Measurements from ENCODE around the gene MAN2A1.

Gene MAN2A1

GRCh38 chr5:109836280-109836679, 146.6 kb downstream of the MAN2A1 start:
- TF ChIP-seq FOXP2 (optimal IDR thresholded peaks at IDR 0.05; ENCODE audit: borderline replicate concordance, extremely low read depth, extremely low read length, insufficient read depth) = no peak
- no peak for TF ChIP-seq TAF1 (IDR thresholded peaks at IDR 0.05; ENCODE audit: borderline replicate concordance, insufficient read depth, low read length)
- TF ChIP-seq SIN3A (IDR thresholded peaks at IDR 0.05; ENCODE audit: borderline replicate concordance, insufficient read depth, low read length) = no peak
- no peak for TF ChIP-seq REST (IDR thresholded peaks at IDR 0.05; ENCODE audit: insufficient read depth in 1 of 2, low read depth in 2 of 2, low read length in 2 of 2)
- TF ChIP-seq POLR2AphosphoS5 (IDR thresholded peaks at IDR 0.05; ENCODE audit: low read depth, low read length) = no peak

- TF ChIP-seq SIN3A (IDR thresholded peaks at IDR 0.05; ENCODE audit: borderline replicate concordance, insufficient read depth, low read length) (no peak), REST (IDR thresholded peaks at IDR 0.05; ENCODE audit: insufficient read depth in 1 of 2, low read depth in 2 of 2, low read length in 2 of 2) (no peak), TAF1 (IDR thresholded peaks at IDR 0.05; ENCODE audit: borderline replicate concordance, insufficient read depth, low read length) (no peak), POLR2AphosphoS5 (IDR thresholded peaks at IDR 0.05; ENCODE audit: low read depth, low read length) (no peak), FOXP2 (optimal IDR thresholded peaks at IDR 0.05; ENCODE audit: borderline replicate concordance, extremely low read depth, extremely low read length, insufficient read depth) (no peak)
Measured at GRCh38 chr5:109837231-109837861, 147.6 kb downstream of the MAN2A1 start.

- no peak for TF ChIP-seq FOXP2 (optimal IDR thresholded peaks at IDR 0.05; ENCODE audit: borderline replicate concordance, extremely low read depth, extremely low read length, insufficient read depth)
- no peak for TF ChIP-seq SIN3A (IDR thresholded peaks at IDR 0.05; ENCODE audit: borderline replicate concordance, insufficient read depth, low read length)
- TF ChIP-seq TAF1 (IDR thresholded peaks at IDR 0.05; ENCODE audit: borderline replicate concordance, insufficient read depth, low read length) = no peak
- TF ChIP-seq POLR2AphosphoS5 (IDR thresholded peaks at IDR 0.05; ENCODE audit: low read depth, low read length) = no peak
- no peak for TF ChIP-seq REST (IDR thresholded peaks at IDR 0.05; ENCODE audit: insufficient read depth in 1 of 2, low read depth in 2 of 2, low read length in 2 of 2)
Measured at GRCh38 chr5:109838157-109838556, 148.4 kb downstream of the MAN2A1 start.

- TF ChIP-seq FOXP2 (optimal IDR thresholded peaks at IDR 0.05; ENCODE audit: borderline replicate concordance, extremely low read depth, extremely low read length, insufficient read depth) (no peak), REST (IDR thresholded peaks at IDR 0.05; ENCODE audit: insufficient read depth in 1 of 2, low read depth in 2 of 2, low read length in 2 of 2) (no peak), TAF1 (IDR thresholded peaks at IDR 0.05; ENCODE audit: borderline replicate concordance, insufficient read depth, low read length) (no peak), SIN3A (IDR thresholded peaks at IDR 0.05; ENCODE audit: borderline replicate concordance, insufficient read depth, low read length) (no peak), POLR2AphosphoS5 (IDR thresholded peaks at IDR 0.05; ENCODE audit: low read depth, low read length) (no peak)
Measured at GRCh38 chr5:109844148-109844547, 154.4 kb downstream of the MAN2A1 start.

All from PFSK-1 (cell line).